Nephron progenitor cell (in vitro differentiated cells): ENCODE measurements around the gene PRKAB1.
A peak's percentile ranks its signal among the peaks of the same experiment; 100 is the strongest.
"Not testable (repeated sequence)": the region's sequence is repeated elsewhere in the genome, so short reads cannot be mapped to it uniquely, and the experiment has no call there.

Experiments
- DNase-seq: peaks from one replicate; pipeline ENCODE4 v3.0.0; 2021
- H3K27ac Mint-ChIP-seq: 2 replicates; pipeline ENCODE4 v1.8.0; 2021; ENCODE audit warnings: mild to moderate bottlenecking, moderate library complexity, mixed read lengths
- H3K27me3 Mint-ChIP-seq: 2 replicates; pipeline ENCODE4 v1.8.0; 2021; ENCODE audit warnings: mild to moderate bottlenecking, low read depth, mixed read lengths; ENCODE audit not compliant: poor library complexity
- H3K36me3 Mint-ChIP-seq: 2 replicates; pipeline ENCODE4 v1.8.0; 2021; ENCODE audit warnings: low read depth, mixed read lengths
- H3K4me1 Mint-ChIP-seq: 2 replicates; pipeline ENCODE4 v1.8.0; 2021; ENCODE audit warnings: mixed read lengths
- H3K4me3 Mint-ChIP-seq: 2 replicates; pipeline ENCODE4 v1.8.0; 2021; ENCODE audit warnings: mild to moderate bottlenecking, moderate library complexity, mixed read lengths
- H3K9me3 Mint-ChIP-seq: 2 replicates; pipeline ENCODE4 v1.8.0; 2021; ENCODE audit warnings: mild to moderate bottlenecking, moderate library complexity, mixed read lengths
- CTCF ChIP-seq: fragments of 200-600 bp; sonication (generic); IDR thresholded peaks from 2 replicates; pipeline ENCODE4 v1.5.0; 2021; ENCODE audit warnings: antibody characterized with exemption

PRKAB1 gene

GRCh38 chr12:119667577-119668323 lies at the start of gene PRKAB1:
TSS of gene PRKAB1 (plus strand) at chr12:119668133. CDS start at chr12:119668245, 112 bp downstream.
- Mint-ChIP-seq H3K4me1 (peaks cover 36% of the 10 kb centered on the region), H3K27me3 (peaks cover 3% of the 10 kb centered on the region), H3K36me3 (peaks cover 25% of the 10 kb centered on the region), H3K9me3 (no peaks in the 10 kb centered on the region), H3K4me3 (peak within 1 kb of the TSS; percentile 95), H3K27ac (peak within 1 kb of the TSS; percentile 95)
- TF ChIP-seq CTCF = peak; percentile 89
- peak; percentile 95 for DNase-seq

- H3K4me3 Mint-ChIP-seq, DNase-seq, H3K27ac Mint-ChIP-seq, H3K4me1 Mint-ChIP-seq, H3K36me3 Mint-ChIP-seq: not testable (repeated sequence)
- Mint-ChIP-seq H3K27me3 (peaks cover 31% of the 10 kb centered on the region), H3K9me3 (peaks cover 12% of the 10 kb centered on the region)
These were observed 49.5 kb upstream of the PRKAB1 start for GRCh38 chr12:119618328-119618896.

GRCh38 chr12:119620490-119620889 lies 47.4 kb upstream of the PRKAB1 start:
- DNase-seq = no peak
- Mint-ChIP-seq H3K36me3 (no peaks in the 10 kb centered on the region), H3K9me3 (peaks cover 12% of the 10 kb centered on the region), H3K27me3 (peaks cover 29% of the 10 kb centered on the region), H3K4me3 (no peak overlapping the region), H3K27ac (no peak overlapping the region), H3K4me1 (no peaks in the 10 kb centered on the region)
- TF ChIP-seq CTCF = no peak

GRCh38 chr12:119621878-119622277 lies 46.1 kb upstream of the PRKAB1 start:
- H3K4me3 Mint-ChIP-seq = no peak overlapping the region
- H3K9me3 Mint-ChIP-seq = peaks cover 12% of the 10 kb centered on the region
- H3K36me3 Mint-ChIP-seq = no peaks in the 10 kb centered on the region
- peaks cover 29% of the 10 kb centered on the region for H3K27me3 Mint-ChIP-seq
- H3K4me1 Mint-ChIP-seq = no peaks in the 10 kb centered on the region
- H3K27ac Mint-ChIP-seq = no peak overlapping the region
- DNase-seq = no peak
- no peak for TF ChIP-seq CTCF

- DNase-seq = no peak
- Mint-ChIP-seq H3K27ac (no peak overlapping the region), H3K4me1 (no peaks in the 10 kb centered on the region), H3K36me3 (no peaks in the 10 kb centered on the region), H3K27me3 (peaks cover 29% of the 10 kb centered on the region), H3K9me3 (no peaks in the 10 kb centered on the region), H3K4me3 (no peak overlapping the region)
- no peak for TF ChIP-seq CTCF
These were observed 43.0 kb upstream of the PRKAB1 start for GRCh38 chr12:119624966-119625365.

- Mint-ChIP-seq H3K9me3 (no peaks in the 10 kb centered on the region), H3K27me3 (peaks cover 18% of the 10 kb centered on the region), H3K27ac (no peak overlapping the region), H3K36me3 (no peaks in the 10 kb centered on the region), H3K4me1 (peaks cover 2% of the 10 kb centered on the region), H3K4me3 (no peak overlapping the region)
- TF ChIP-seq CTCF = no peak
- DNase-seq = no peak
These were observed 40.8 kb upstream of the PRKAB1 start for GRCh38 chr12:119627019-119627643.
